ENCODE data around the gene GLI3.
A peak's percentile ranks its signal among the peaks of the same experiment; 100 is the strongest.

Gene GLI3

GRCh38 chr7:42156291-42156865 lies 80.6 kb downstream of the GLI3 start (continued):
- TF ChIP-seq ZNF112 (tag by site-specific recombination; IDR thresholded peaks at IDR 0.05) (no peak), GLIS1 (tag by site-specific recombination; IDR thresholded peaks at IDR 0.05) (no peak), ZNF302 (tag by site-specific recombination; IDR thresholded peaks at IDR 0.05; ENCODE audit: low read depth) (no peak), ZNF155 (tag by site-specific recombination; IDR thresholded peaks at IDR 0.05) (no peak), ZNF423 (tag by site-specific recombination; IDR thresholded peaks at IDR 0.05) (no peak), ZNF292 (tag by site-specific recombination; IDR thresholded peaks at IDR 0.05; ENCODE audit: borderline replicate concordance, low read depth) (no peak), ZNF629 (tag by site-specific recombination; IDR thresholded peaks at IDR 0.05) (0 out of 2 replicates have a peak, but pooled peaks have one; percentile 22), WT1 (tag by site-specific recombination; IDR thresholded peaks at IDR 0.05) (0 out of 2 replicates have a peak, but pooled peaks have one; percentile 5), ZNF48 (tag by site-specific recombination; IDR thresholded peaks at IDR 0.05) (no peak), SP7 (tag by site-specific recombination; IDR thresholded peaks at IDR 0.05) (peak; percentile 29; the same call in 1 of the 2 replicates), ZNF837 (tag by site-specific recombination; IDR thresholded peaks at IDR 0.05) (no peak), ZNF785 (tag by site-specific recombination; IDR thresholded peaks at IDR 0.05) (no peak), TRIM28 (IDR thresholded peaks at IDR 0.05; ENCODE audit: borderline replicate concordance, low read length) (no peak)

GRCh38 chr7:42155584-42156290 lies 81.3 kb downstream of the GLI3 start:
- CTCF ChIA-PET, result no interaction called here
- H3K9me3 ChIP-seq (ENCODE audit: control insufficient read depth, insufficient read depth, low read depth, low read length), result no peaks in the 10 kb centered on the region
- TF ChIP-seq ZNF518A (tag by site-specific recombination; conservative IDR thresholded peaks at IDR 0.05; ENCODE audit: low read depth), result no peak
- TF ChIP-seq ZNF391 (tag by site-specific recombination; IDR thresholded peaks at IDR 0.05; ENCODE audit: borderline replicate concordance, low read depth), result no peak
- TF ChIP-seq ZBTB8A (tag by site-specific recombination; IDR thresholded peaks at IDR 0.05), result peak; percentile 69
- no peak for TF ChIP-seq PBX3 (CRISPR knock-in tag; IDR thresholded peaks at IDR 0.05)
- TF ChIP-seq ZNF426 (tag by site-specific recombination; IDR thresholded peaks at IDR 0.05), result no peak
- peak; percentile 34; the same call in 1 of the 2 replicates for TF ChIP-seq ZBTB20 (tag by site-specific recombination; IDR thresholded peaks at IDR 0.05)
- no peak for TF ChIP-seq ZNF169 (tag by site-specific recombination; IDR thresholded peaks at IDR 0.05)
- 0 out of 2 replicates have a peak, but pooled peaks have one; percentile 49 for TF ChIP-seq ZFP37 (tag by site-specific recombination; IDR thresholded peaks at IDR 0.05)
- no peak for TF ChIP-seq ZNF513 (tag by site-specific recombination; IDR thresholded peaks at IDR 0.05)
- no peak for TF ChIP-seq ZSCAN5A (tag by site-specific recombination; IDR thresholded peaks at IDR 0.05)
- no peak for TF ChIP-seq ATF2 (tag by site-specific recombination; IDR thresholded peaks at IDR 0.05; ENCODE audit: low read depth)
- no peak for TF ChIP-seq ZNF629 (tag by site-specific recombination; IDR thresholded peaks at IDR 0.05)
- no peak for TF ChIP-seq ZNF423 (tag by site-specific recombination; IDR thresholded peaks at IDR 0.05)
- no peak for TF ChIP-seq MYNN (tag by site-specific recombination; IDR thresholded peaks at IDR 0.05; ENCODE audit: borderline replicate concordance)

More at GRCh38 chr7:42155584-42156290, 81.3 kb downstream of the GLI3 start:
- Histone ChIP-seq H3K4me3 (ENCODE audit: low read depth, low read length) (no peak overlapping the region), H3K4me1 (ENCODE audit: control insufficient read depth, insufficient read depth, low read length) (peaks cover 42% of the 10 kb centered on the region), H3K27ac (ENCODE audit: extremely low read depth, low read depth, low read length) (no peak overlapping the region; the same call in 1 of the 2 replicates), H3K36me3 (ENCODE audit: control insufficient read depth in 2 of 2, insufficient read depth in 1 of 2, low read length in 2 of 2) (no peaks in the 10 kb centered on the region)
- POLR2A ChIA-PET, result interaction anchor here (0.7 kb wide), 1 partner anchor 106 kb away, joined by 3 read pairs; no protein-coding TSS in a partner anchor
